ENCODE measurements around the gene VSX1.

Gene VSX1

GRCh38 chr20:25059866-25060465 lies 22.0 kb downstream of the VSX1 start:
- H3K27ac ChIP-seq (ENCODE audit: insufficient read depth, low read length, poor library complexity, severe bottlenecking): no peak overlapping the region
- H3K27me3 ChIP-seq (replicated peaks; ENCODE audit: control insufficient read depth, insufficient read depth, low read length, poor library complexity, severe bottlenecking): no peaks in the 10 kb centered on the region

DNA sequence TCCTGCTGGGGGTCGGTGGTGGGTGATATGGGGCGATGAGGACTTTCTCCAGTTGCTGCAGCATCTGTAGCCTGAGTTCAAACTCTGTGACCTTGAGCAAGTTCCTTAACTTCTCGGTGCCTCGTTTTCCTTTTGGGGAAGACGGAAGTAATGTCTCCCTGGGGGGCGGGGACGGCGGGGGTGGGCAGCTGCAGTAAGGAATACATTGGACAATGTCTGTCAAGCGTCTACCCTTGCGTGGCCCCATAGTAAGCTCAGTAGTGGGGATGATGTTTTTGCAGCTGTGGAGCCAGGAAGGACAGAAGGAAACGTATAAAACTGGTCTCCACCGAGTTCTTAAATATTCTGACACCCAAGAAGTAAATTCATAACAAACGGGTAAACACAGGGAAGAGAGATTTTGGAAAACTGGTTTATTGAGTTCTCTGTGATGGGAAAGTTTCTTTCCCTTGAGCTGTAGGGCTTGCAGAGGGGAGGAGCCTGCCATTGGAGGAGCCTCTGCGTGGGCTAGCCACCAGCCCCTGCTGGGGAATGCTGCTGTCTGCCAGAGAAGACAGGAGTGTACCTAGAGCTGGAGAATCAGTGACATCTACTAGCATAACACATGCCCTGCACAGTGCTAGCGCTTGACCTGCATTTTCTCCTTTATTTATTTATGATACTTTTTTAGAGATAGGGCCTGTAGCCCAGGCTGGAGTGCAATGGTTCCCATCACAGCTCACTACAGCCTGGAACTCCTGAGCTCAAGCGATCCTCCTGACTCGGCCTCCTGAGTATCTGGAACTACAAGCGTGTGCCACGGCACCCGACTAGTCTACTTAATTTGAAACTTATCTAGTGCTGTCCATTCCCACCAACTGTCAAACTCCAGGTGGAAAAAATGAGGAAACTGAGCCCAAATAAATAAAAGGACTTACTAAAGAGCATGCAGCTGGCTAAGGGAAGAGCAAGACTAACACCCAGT lies 22.8 kb downstream of the VSX1 start:
- Histone ChIP-seq H3K4me1 (ENCODE audit: control insufficient read depth, insufficient read depth, low read length, poor library complexity, severe bottlenecking) (peaks cover 27% of the 10 kb centered on the region), H3K27ac (ENCODE audit: insufficient read depth, low read length, poor library complexity, severe bottlenecking) (peak overlapping the region; percentile 88), H3K9me3 (ENCODE audit: control insufficient read depth, low read length) (no peaks in the 10 kb centered on the region), H3K27me3 (replicated peaks; ENCODE audit: control insufficient read depth, insufficient read depth, low read length, poor library complexity, severe bottlenecking) (no peaks in the 10 kb centered on the region), H3K36me3 (ENCODE audit: control insufficient read depth, insufficient read depth, low read length) (no peaks in the 10 kb centered on the region), H3K4me3 (ENCODE audit: insufficient read depth, low read depth, low read length, poor library complexity, severe bottlenecking) (peak overlapping the region; percentile 82)
- no peak for DNase-seq

More at GRCh38 chr20:25059866-25060465, 22.0 kb downstream of the VSX1 start:
- no peak for DNase-seq
- Histone ChIP-seq H3K4me3 (ENCODE audit: insufficient read depth, low read depth, low read length, poor library complexity, severe bottlenecking) (no peak overlapping the region), H3K36me3 (ENCODE audit: control insufficient read depth, insufficient read depth, low read length) (no peaks in the 10 kb centered on the region), H3K4me1 (ENCODE audit: control insufficient read depth, insufficient read depth, low read length, poor library complexity, severe bottlenecking) (peaks cover 24% of the 10 kb centered on the region), H3K9me3 (ENCODE audit: control insufficient read depth, low read length) (no peaks in the 10 kb centered on the region)

DNA sequence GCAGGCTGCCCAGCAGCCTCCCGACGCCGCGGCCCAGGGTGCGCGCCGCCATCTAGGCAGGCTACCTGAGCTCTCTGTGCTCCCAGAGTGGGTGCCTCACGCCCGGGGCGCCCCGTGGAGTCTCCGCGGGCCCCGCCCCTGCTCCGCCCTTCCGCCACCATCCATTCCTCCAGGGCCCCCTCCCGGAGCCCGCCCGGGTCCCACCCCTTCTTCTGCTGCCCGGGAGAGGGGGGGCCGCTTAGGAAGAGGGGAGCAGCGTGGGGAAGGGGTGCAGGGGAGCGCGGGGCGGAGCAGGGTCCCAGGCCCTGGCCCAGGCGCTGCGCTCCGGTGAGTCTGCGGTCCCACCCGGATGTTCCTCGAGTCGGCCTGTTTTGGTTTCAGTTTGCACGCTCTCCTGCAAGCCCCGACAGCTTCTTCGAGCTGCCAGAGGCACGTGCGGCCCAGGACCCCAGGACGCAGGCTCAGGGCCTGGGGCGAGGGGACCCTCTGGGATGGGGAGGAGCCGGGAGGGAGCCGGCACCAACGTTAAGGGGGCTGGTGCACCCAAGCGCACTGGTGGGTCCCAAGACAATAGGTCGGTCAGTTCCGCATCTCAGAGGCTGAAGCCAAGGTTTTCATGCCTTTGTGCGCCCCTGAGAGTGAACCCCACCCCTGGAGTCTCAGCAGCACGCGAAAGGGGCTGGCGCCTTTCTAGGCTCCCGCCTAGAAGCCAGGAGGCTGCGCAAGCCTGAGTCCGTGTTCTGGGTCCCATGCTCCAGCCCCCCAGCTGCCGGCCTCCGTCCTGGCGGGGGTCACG lies 23.7 kb downstream of the VSX1 start, which contains the start of gene ACSS1:
TSS of gene ACSS1 (minus strand) at position 89 of the 796 bp plus-strand sequence. CDS start at position 52, 37 bp downstream.
- Histone ChIP-seq H3K27me3 (replicated peaks; ENCODE audit: control insufficient read depth, insufficient read depth, low read length, poor library complexity, severe bottlenecking) (no peaks in the 10 kb centered on the region), H3K4me3 (ENCODE audit: insufficient read depth, low read depth, low read length, poor library complexity, severe bottlenecking) (peak within 1 kb of the TSS; percentile 82), H3K9me3 (ENCODE audit: control insufficient read depth, low read length) (no peaks in the 10 kb centered on the region), H3K27ac (ENCODE audit: insufficient read depth, low read length, poor library complexity, severe bottlenecking) (peak within 1 kb of the TSS; percentile 88), H3K4me1 (ENCODE audit: control insufficient read depth, insufficient read depth, low read length, poor library complexity, severe bottlenecking) (peaks cover 31% of the 10 kb centered on the region), H3K36me3 (ENCODE audit: control insufficient read depth, insufficient read depth, low read length) (no peaks in the 10 kb centered on the region)
- peak; percentile 59 to 68 (median 65) for DNase-seq

DNA sequence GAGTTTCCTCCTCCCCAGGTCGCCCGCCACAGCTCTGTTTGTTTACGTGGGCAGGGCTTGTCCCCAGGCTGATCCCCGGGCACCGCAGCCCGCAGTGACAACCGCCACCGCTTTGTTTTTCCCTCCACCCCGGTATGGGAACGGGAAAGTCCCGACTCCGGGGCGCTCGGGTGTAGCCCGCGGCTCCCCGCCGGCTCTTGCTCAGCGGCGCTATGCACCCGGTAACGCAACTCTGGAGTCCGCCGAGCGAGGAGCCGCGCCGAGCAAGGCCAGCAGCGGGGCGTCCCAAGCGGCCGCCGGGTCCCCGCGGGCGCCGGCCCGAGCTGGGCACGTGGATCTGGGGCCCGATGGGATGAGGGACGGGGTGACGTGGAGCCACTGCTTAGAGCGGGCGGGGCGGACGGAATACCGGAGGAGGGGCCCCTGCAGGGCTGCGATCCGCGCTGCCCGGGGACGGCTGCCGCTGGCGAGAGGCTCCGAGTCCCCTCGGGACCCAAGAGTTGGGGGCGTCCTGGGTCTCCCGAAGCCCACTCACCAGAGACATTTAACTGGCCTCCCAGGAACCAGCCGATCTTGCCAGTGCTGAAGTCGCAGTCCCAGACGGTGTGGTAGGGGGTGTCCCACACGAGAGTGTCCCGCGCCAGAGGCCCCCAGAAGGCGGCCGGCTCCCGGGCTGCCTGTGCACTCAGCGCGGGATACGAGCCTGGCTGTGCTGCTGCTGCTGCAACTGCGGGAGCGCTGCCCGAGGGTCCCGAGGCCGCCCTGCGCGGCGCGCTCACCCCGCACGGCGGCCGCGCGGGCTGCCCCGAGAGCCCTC lies 24.5 kb downstream of the VSX1 start:
- DNase-seq: peak; percentile 81 to 89 (median 82)
- peak overlapping the region; percentile 88 for H3K27ac ChIP-seq (ENCODE audit: insufficient read depth, low read length, poor library complexity, severe bottlenecking)
- H3K9me3 ChIP-seq (ENCODE audit: control insufficient read depth, low read length): no peaks in the 10 kb centered on the region
- peaks cover 31% of the 10 kb centered on the region for H3K4me1 ChIP-seq (ENCODE audit: control insufficient read depth, insufficient read depth, low read length, poor library complexity, severe bottlenecking)
- no peaks in the 10 kb centered on the region for H3K36me3 ChIP-seq (ENCODE audit: control insufficient read depth, insufficient read depth, low read length)
- peak overlapping the region; percentile 82 for H3K4me3 ChIP-seq (ENCODE audit: insufficient read depth, low read depth, low read length, poor library complexity, severe bottlenecking)
- no peaks in the 10 kb centered on the region for H3K27me3 ChIP-seq (replicated peaks; ENCODE audit: control insufficient read depth, insufficient read depth, low read length, poor library complexity, severe bottlenecking)

DNA sequence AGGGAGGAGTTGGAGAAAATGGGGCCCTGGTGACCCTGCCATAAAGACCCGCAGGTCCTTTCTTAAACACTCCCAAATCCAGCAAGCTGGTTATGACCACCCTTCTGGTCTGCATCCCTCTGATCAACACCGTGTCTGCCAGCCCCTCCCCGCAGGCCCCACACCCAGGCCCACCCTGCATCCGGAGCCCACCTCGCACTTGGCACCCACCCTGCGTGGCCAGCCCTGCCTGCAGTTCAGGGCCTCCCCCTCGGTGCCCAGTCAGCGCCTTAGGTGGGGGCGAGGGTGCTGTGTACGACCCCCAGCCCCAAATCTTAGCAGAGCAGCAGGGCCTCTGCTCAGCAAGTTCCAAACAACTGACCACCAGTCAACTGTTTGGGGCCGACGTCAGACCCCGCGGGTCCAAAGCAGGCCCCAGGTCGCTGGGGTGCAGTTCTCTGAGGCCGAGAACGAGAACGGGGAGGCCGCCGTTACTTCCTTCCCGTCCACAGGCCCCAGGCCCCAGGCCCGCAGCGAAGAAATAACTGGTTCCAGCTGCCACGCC lies 25.2 kb downstream of the VSX1 start:
- Histone ChIP-seq H3K27ac (ENCODE audit: insufficient read depth, low read length, poor library complexity, severe bottlenecking) (peak overlapping the region; percentile 88), H3K9me3 (ENCODE audit: control insufficient read depth, low read length) (no peaks in the 10 kb centered on the region), H3K27me3 (replicated peaks; ENCODE audit: control insufficient read depth, insufficient read depth, low read length, poor library complexity, severe bottlenecking) (no peaks in the 10 kb centered on the region), H3K4me1 (ENCODE audit: control insufficient read depth, insufficient read depth, low read length, poor library complexity, severe bottlenecking) (peaks cover 31% of the 10 kb centered on the region), H3K36me3 (ENCODE audit: control insufficient read depth, insufficient read depth, low read length) (no peaks in the 10 kb centered on the region), H3K4me3 (ENCODE audit: insufficient read depth, low read depth, low read length, poor library complexity, severe bottlenecking) (peak overlapping the region; percentile 82)
- DNase-seq: no peak

- peaks cover 31% of the 10 kb centered on the region for H3K4me1 ChIP-seq (ENCODE audit: control insufficient read depth, insufficient read depth, low read length, poor library complexity, severe bottlenecking)
- no peak for DNase-seq
- no peaks in the 10 kb centered on the region for H3K9me3 ChIP-seq (ENCODE audit: control insufficient read depth, low read length)
- H3K36me3 ChIP-seq (ENCODE audit: control insufficient read depth, insufficient read depth, low read length): no peaks in the 10 kb centered on the region
- peak overlapping the region; percentile 88 for H3K27ac ChIP-seq (ENCODE audit: insufficient read depth, low read length, poor library complexity, severe bottlenecking)
- H3K27me3 ChIP-seq (replicated peaks; ENCODE audit: control insufficient read depth, insufficient read depth, low read length, poor library complexity, severe bottlenecking): no peaks in the 10 kb centered on the region
- peak overlapping the region; percentile 82 for H3K4me3 ChIP-seq (ENCODE audit: insufficient read depth, low read depth, low read length, poor library complexity, severe bottlenecking)
Measured at GRCh38 chr20:25055711-25056495, 26.0 kb downstream of the VSX1 start.

GRCh38 chr20:25054995-25055629 lies 26.8 kb downstream of the VSX1 start:
- peaks cover 31% of the 10 kb centered on the region for H3K4me1 ChIP-seq (ENCODE audit: control insufficient read depth, insufficient read depth, low read length, poor library complexity, severe bottlenecking)
- H3K27ac ChIP-seq (ENCODE audit: insufficient read depth, low read length, poor library complexity, severe bottlenecking): no peak overlapping the region
- no peaks in the 10 kb centered on the region for H3K9me3 ChIP-seq (ENCODE audit: control insufficient read depth, low read length)
- H3K36me3 ChIP-seq (ENCODE audit: control insufficient read depth, insufficient read depth, low read length): no peaks in the 10 kb centered on the region
- H3K27me3 ChIP-seq (replicated peaks; ENCODE audit: control insufficient read depth, insufficient read depth, low read length, poor library complexity, severe bottlenecking): no peaks in the 10 kb centered on the region
- no peak for DNase-seq
- no peak overlapping the region for H3K4me3 ChIP-seq (ENCODE audit: insufficient read depth, low read depth, low read length, poor library complexity, severe bottlenecking)

DNA sequence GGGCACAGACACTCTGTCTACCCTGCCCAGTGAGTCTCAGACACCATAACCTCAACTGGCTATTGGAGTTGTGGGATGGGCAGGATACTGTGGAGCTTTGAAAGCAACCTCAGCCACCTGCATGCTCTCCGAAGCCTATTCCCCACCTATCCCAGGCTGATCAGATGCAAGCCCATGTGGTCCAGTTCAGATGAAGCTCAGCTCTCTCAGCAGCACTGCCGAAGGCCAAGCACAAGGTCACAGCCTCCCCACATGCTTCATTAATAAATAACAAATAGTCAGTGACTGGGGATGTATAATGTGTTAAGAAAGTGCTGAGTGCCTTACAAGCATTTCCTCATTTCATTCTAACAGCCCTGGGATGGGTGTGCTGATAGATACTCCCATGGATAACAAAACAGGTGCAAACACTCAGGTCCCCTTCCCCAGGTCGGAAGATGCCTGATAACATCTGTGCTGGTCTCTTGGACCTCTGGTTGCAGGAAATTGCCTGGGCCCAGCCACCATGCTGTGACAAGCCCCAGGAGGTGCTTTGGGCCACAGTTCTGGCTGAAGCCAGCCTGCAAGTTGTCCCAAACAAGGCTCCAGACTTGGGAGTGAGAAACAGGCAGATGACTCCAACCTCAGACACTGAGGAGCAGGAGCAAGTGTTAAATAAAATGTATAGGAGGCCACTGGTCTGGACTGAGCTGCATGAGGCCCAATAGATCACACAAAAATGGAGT lies 27.7 kb downstream of the VSX1 start:
- Histone ChIP-seq H3K27ac (ENCODE audit: insufficient read depth, low read length, poor library complexity, severe bottlenecking) (no peak overlapping the region), H3K36me3 (ENCODE audit: control insufficient read depth, insufficient read depth, low read length) (no peaks in the 10 kb centered on the region), H3K27me3 (replicated peaks; ENCODE audit: control insufficient read depth, insufficient read depth, low read length, poor library complexity, severe bottlenecking) (no peaks in the 10 kb centered on the region), H3K4me1 (ENCODE audit: control insufficient read depth, insufficient read depth, low read length, poor library complexity, severe bottlenecking) (peaks cover 30% of the 10 kb centered on the region), H3K9me3 (ENCODE audit: control insufficient read depth, low read length) (no peaks in the 10 kb centered on the region), H3K4me3 (ENCODE audit: insufficient read depth, low read depth, low read length, poor library complexity, severe bottlenecking) (no peak overlapping the region)
- DNase-seq: no peak
